Fibroblast of mammary gland (primary cell): Measurements from ENCODE around the gene OR2T11.
"Not testable (repeated sequence)": the region's sequence is repeated elsewhere in the genome, so short reads cannot be mapped to it uniquely, and the experiment has no call there.

Experiments
- DNase-seq: peaks from one replicate; pipeline ENCODE4 v3.0.0-alpha.2; 2010; ENCODE audit warnings: low read depth
- H3K4me3 ChIP-seq: 2 replicates; pipeline ENCODE4 v1.5.1; 2011; ENCODE audit warnings: low read depth, mild to moderate bottlenecking, low read length, moderate library complexity; ENCODE audit not compliant: control insufficient read depth
- CTCF ChIP-seq: conservative IDR thresholded peaks from 2 replicates; pipeline ENCODE4 v1.5.1; 2011; ENCODE audit warnings: low read depth, low read length, inconsistent platforms; ENCODE audit not compliant: control insufficient read depth, insufficient read depth

Gene OR2T11

GRCh38 chr1:248576260-248576980 is 58.5 kb downstream of the OR2T11 start:
- DNase-seq: no peak
- TF ChIP-seq CTCF: no peak
- H3K4me3 ChIP-seq: no peak overlapping the region

GRCh38 chr1:248574657-248575056 is 60.2 kb downstream of the OR2T11 start, which contains the start of gene OR2T34:
Gene OR2T34 (minus strand): TSS chr1:248574757. CDS start chr1:248574757, 0 bp downstream.
- not testable (repeated sequence) for H3K4me3 ChIP-seq, DNase-seq

GRCh38 chr1:248573856-248574255 is 61.0 kb downstream of the OR2T11 start:
- not testable (repeated sequence) for H3K4me3 ChIP-seq, DNase-seq
